HCT116 (cell line): ENCODE results near the gene CTNNA1.
"Not testable (repeated sequence)": the region's sequence is repeated elsewhere in the genome, so short reads cannot be mapped to it uniquely, and the experiment has no call there.

Source experiments
- ATF3 ChIP-seq: IDR thresholded peaks from 2 replicates; pipeline ENCODE4 v1.6.1; 2012
- ELF1 ChIP-seq: IDR thresholded peaks from 2 replicates; pipeline ENCODE4 v1.6.1; 2012; ENCODE audit warnings: low read depth, borderline replicate concordance
- EZH2 ChIP-seq: fragments of 200-600 bp; sonication (generic); IDR thresholded peaks from 2 replicates; pipeline ENCODE4 v1.6.1; 2017; ENCODE audit warnings: antibody characterized with exemption, mixed run types
- POLR2A ChIP-seq: IDR thresholded peaks from 2 replicates; pipeline ENCODE4 v1.7.0; 2011; ENCODE audit warnings: borderline replicate concordance; ENCODE audit not compliant: insufficient read depth, insufficient read length; ENCODE audit errors: extremely low read depth
- SIN3A ChIP-seq: IDR thresholded peaks from 2 replicates; pipeline ENCODE4 v1.6.1; 2012; ENCODE audit warnings: low read depth
- SRF ChIP-seq: IDR thresholded peaks from 2 replicates; pipeline ENCODE4 v1.6.1; 2012; ENCODE audit warnings: low read depth
- TF ChIP-seq, protein P1 (sequence below), 3 experiments: fragments of 200-600 bp in 1 of 3; sonication (generic) in 1 of 3; IDR thresholded peaks in 2 of 3; conservative IDR thresholded peaks in 1 of 3; 2 replicates each; pipeline ENCODE4 v1.5.1; 2012 to 2017; ENCODE audit warnings: low read depth in 2 of 3, low read length in 2 of 3, antibody characterized with exemption in 1 of 3, borderline replicate concordance in 1 of 3, control low read depth in 1 of 3, mild to moderate bottlenecking in 1 of 3, mixed read lengths in 1 of 3, mixed run types in 1 of 3, moderate library complexity in 1 of 3; ENCODE audit not compliant: insufficient read depth in 1 of 3
- TF ChIP-seq, protein P2 (sequence below): IDR thresholded peaks from 2 replicates; pipeline ENCODE4 v1.6.1; 2012

DNA sequence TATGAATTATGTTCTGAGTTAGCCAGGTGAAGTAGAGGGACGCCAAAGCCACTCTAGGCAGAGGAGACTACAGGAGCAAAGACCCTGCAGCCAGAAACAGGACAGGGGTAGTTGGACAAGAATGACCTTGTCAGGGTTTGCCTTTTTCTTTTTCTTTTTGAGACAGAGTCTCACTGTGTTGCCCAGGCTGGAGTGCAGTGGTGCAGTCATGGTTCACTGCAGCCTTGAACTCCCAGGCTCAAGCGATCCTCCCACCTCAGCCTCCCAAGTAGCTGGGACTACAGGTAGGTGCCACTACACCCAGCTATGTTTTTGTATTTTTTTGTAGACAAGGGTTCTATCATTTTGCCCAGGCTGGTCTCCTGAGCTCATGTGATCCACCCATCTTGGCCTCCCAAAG is 1.9 kb upstream of the CTNNA1 start:
- TF ChIP-seq, protein P1, sequence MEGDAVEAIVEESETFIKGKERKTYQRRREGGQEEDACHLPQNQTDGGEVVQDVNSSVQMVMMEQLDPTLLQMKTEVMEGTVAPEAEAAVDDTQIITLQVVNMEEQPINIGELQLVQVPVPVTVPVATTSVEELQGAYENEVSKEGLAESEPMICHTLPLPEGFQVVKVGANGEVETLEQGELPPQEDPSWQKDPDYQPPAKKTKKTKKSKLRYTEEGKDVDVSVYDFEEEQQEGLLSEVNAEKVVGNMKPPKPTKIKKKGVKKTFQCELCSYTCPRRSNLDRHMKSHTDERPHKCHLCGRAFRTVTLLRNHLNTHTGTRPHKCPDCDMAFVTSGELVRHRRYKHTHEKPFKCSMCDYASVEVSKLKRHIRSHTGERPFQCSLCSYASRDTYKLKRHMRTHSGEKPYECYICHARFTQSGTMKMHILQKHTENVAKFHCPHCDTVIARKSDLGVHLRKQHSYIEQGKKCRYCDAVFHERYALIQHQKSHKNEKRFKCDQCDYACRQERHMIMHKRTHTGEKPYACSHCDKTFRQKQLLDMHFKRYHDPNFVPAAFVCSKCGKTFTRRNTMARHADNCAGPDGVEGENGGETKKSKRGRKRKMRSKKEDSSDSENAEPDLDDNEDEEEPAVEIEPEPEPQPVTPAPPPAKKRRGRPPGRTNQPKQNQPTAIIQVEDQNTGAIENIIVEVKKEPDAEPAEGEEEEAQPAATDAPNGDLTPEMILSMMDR (IDR thresholded peaks at IDR 0.05 in 2 of 3, conservative IDR thresholded peaks at IDR 0.05 in 1 of 3; ENCODE audit: borderline replicate concordance in 1 of 3, insufficient read depth in 1 of 3, low read depth in 2 of 3, low read length in 2 of 3) = not testable (repeated sequence)
- TF ChIP-seq EZH2, POLR2A, SRF, ATF3, SIN3A, ELF1: not testable (repeated sequence)
- TF ChIP-seq, protein P2, sequence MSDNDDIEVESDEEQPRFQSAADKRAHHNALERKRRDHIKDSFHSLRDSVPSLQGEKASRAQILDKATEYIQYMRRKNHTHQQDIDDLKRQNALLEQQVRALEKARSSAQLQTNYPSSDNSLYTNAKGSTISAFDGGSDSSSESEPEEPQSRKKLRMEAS = not testable (repeated sequence)
